Caco-2 (cell line): Measurements from ENCODE around the gene SH3RF2. TPM values are rescaled to one million over a fixed set of nuclear protein-coding genes. Genes with fewer than 3 reads are reported as not detected.

Experiments
- BruUV-seq: library from RNA; stranded (reverse); fragments of 400-500 nt; replicated peaks from 2 replicates; lab custom pipeline; 2021; lab: Mats Ljungman, UMichigan
- CTCF ChIA-PET: fragments of 300-600 bp; sonication (Branson Sonifier 250); formaldehyde crosslinking; loops from one replicate; lab custom pipeline; 2022; ENCODE audit warnings: antibody characterized with exemption; lab: Charles Lee
- POLR2A ChIA-PET: fragments of 300-600 bp; sonication (Branson Sonifier 250); formaldehyde crosslinking; loops from one replicate; lab custom pipeline; 2022; ENCODE audit warnings: antibody characterized with exemption; lab: Charles Lee
- DNase-seq, 2 experiments: peaks; one replicate each; pipeline versions ENCODE4 v3.0.0 to v3.0.0-alpha.2; 2020 to 2022
- H3K27me3 ChIP-seq: replicated peaks from 2 replicates; pipeline ENCODE4 v1.6.0; 2011; ENCODE audit warnings: low read length; ENCODE audit not compliant: control insufficient read depth, insufficient read depth
- H3K36me3 ChIP-seq: 2 replicates; pipeline ENCODE4 v1.5.1; 2011; ENCODE audit warnings: low read length; ENCODE audit not compliant: control insufficient read depth, insufficient read depth
- H3K4me1 ChIP-seq: fragments of 250-450 bp; sonication (Bioruptor Pico); 2 replicates; pipeline ENCODE4 v1.5.1; 2020; ENCODE audit warnings: mild to moderate bottlenecking
- H3K4me3 ChIP-seq: 2 replicates; pipeline ENCODE4 v1.5.1; 2011; ENCODE audit warnings: low read depth, mild to moderate bottlenecking, control low read depth, low read length
- H3K9me3 ChIP-seq: fragments of 250-450 bp; sonication (Bioruptor Pico); 2 replicates; pipeline ENCODE4 v1.5.1; 2020; ENCODE audit warnings: mild to moderate bottlenecking, moderate library complexity
- H3K27ac Mint-ChIP-seq: one replicate; pipeline ENCODE4 v1.8.0; 2022; ENCODE audit warnings: mixed read lengths; ENCODE audit not compliant: unreplicated experiment
- H3K27me3 Mint-ChIP-seq: one replicate; pipeline ENCODE4 v1.8.0; 2022; ENCODE audit warnings: mixed read lengths; ENCODE audit not compliant: insufficient read depth, unreplicated experiment
- H3K36me3 Mint-ChIP-seq: one replicate; pipeline ENCODE4 v1.8.0; 2022; ENCODE audit warnings: mild to moderate bottlenecking, mixed read lengths; ENCODE audit not compliant: insufficient read depth, unreplicated experiment
- H3K4me1 Mint-ChIP-seq: one replicate; pipeline ENCODE4 v1.8.0; 2022; ENCODE audit warnings: low read depth, mixed read lengths; ENCODE audit not compliant: unreplicated experiment
- H3K4me3 Mint-ChIP-seq: one replicate; pipeline ENCODE4 v1.8.0; 2022; ENCODE audit warnings: mild to moderate bottlenecking, moderate library complexity, mixed read lengths; ENCODE audit not compliant: unreplicated experiment
- H3K9me3 Mint-ChIP-seq: one replicate; pipeline ENCODE4 v1.8.0; 2022; ENCODE audit warnings: mixed read lengths; ENCODE audit not compliant: unreplicated experiment
- intact Hi-C: fragments of 100-400 bp; cut with micrococcal nuclease; formaldehyde crosslinking; loops from one replicate; pipeline ENCODE4 v1.10.0; 2022; ENCODE audit not compliant: unreplicated experiment
- total RNA-seq: library from RNA; stranded (reverse); gene quantifications from 2 replicates; pipeline ENCODE4 v1.2.3, GENCODE V29; 2022
- TF ChIP-seq, protein P1 (sequence below), 2 experiments: fragments of 200-600 bp in 1 of 2; IDR thresholded peaks; 1 replicate in 1 of 2; 2 replicates in 1 of 2; pipeline versions ENCODE4 v1.5.1 to v1.8.0; 2011 to 2022; ENCODE audit warnings: antibody characterized with exemption in 1 of 2, control low read depth in 1 of 2, inconsistent platforms in 1 of 2, low read depth in 1 of 2, low read length in 1 of 2, mild to moderate bottlenecking in 1 of 2, moderate library complexity in 1 of 2; ENCODE audit not compliant: insufficient read depth in 1 of 2, severe bottlenecking in 1 of 2, unreplicated experiment in 1 of 2

The SH3RF2 gene
- total RNA-seq, 1 experiment from 2014 or later: 49.4 TPM

DNA sequence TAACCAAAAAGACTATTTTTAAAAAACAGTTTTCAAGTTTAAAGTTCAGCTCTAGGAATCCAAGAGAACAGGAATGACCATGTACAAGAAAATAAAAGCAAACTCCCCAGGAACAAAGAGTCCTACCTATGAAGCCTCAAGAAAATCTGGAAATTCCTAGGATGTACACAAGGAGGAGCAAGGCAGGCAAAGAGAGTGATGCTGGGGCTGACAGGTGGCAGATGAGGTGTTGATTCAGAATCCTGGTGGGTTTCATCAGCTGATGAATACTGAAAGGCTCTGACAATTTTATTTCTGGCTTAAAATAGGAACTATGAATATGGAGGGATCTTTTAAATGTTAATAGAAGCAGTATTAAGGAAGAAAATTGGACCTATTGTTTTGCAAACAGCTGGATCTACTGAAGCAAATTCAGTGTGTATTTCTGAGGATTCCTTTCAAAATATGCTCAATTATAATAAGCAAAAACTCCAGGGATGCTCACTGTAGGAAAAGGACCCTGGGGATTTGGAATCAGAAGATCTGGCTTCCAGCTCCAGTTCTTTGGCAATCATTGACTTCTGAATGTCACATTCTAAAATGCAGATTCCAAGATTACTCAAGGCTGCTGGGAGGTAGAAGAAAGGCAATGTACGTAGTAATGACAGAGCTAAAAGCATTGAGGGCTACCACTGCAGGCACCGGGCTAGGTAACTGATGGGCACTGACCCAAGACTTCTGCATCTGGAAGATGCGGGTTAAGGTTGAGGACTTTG is 28.0 kb upstream of the SH3RF2 start:
- no TSS peak for BruUV-seq
- POLR2A ChIA-PET: no interaction called here
- H3K4me1 ChIP-seq: peaks cover 14% of the 10 kb centered on the region; the same call in 1 of the 2 replicates
- Mint-ChIP-seq H3K27me3 (no peaks in the 10 kb centered on the region), H3K4me1 (peaks cover 29% of the 10 kb centered on the region), H3K36me3 (no peaks in the 10 kb centered on the region), H3K4me3 (no peak overlapping the region), H3K9me3 (no peaks in the 10 kb centered on the region), H3K27ac (peak overlapping the region; percentile 18)
- no peaks in the 10 kb centered on the region for H3K36me3 ChIP-seq
- no peak overlapping the region for H3K4me3 ChIP-seq
- intact Hi-C loops: loop anchor here (1.0 to 10.0 kb wide), 5 partner anchors 28 to 216 kb away; partner anchors contain the start of gene SH3RF2
- no peaks in the 10 kb centered on the region for H3K27me3 ChIP-seq
- peak in 1 of 2 experiments; percentile 52 for DNase-seq
- CTCF ChIA-PET: interaction anchor here (1.1 to 1.8 kb wide), 4 partner anchors 10 to 81 kb away, joined by 3 to 5 read pairs (median 4); no protein-coding TSS in a partner anchor
- no peaks in the 10 kb centered on the region for H3K9me3 ChIP-seq
- TF ChIP-seq, protein P1, sequence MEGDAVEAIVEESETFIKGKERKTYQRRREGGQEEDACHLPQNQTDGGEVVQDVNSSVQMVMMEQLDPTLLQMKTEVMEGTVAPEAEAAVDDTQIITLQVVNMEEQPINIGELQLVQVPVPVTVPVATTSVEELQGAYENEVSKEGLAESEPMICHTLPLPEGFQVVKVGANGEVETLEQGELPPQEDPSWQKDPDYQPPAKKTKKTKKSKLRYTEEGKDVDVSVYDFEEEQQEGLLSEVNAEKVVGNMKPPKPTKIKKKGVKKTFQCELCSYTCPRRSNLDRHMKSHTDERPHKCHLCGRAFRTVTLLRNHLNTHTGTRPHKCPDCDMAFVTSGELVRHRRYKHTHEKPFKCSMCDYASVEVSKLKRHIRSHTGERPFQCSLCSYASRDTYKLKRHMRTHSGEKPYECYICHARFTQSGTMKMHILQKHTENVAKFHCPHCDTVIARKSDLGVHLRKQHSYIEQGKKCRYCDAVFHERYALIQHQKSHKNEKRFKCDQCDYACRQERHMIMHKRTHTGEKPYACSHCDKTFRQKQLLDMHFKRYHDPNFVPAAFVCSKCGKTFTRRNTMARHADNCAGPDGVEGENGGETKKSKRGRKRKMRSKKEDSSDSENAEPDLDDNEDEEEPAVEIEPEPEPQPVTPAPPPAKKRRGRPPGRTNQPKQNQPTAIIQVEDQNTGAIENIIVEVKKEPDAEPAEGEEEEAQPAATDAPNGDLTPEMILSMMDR (IDR thresholded peaks at IDR 0.05; ENCODE audit: insufficient read depth in 1 of 2, low read depth in 1 of 2, low read length in 1 of 2, severe bottlenecking in 1 of 2, unreplicated experiment in 1 of 2): peak; percentile 43 to 69

DNA sequence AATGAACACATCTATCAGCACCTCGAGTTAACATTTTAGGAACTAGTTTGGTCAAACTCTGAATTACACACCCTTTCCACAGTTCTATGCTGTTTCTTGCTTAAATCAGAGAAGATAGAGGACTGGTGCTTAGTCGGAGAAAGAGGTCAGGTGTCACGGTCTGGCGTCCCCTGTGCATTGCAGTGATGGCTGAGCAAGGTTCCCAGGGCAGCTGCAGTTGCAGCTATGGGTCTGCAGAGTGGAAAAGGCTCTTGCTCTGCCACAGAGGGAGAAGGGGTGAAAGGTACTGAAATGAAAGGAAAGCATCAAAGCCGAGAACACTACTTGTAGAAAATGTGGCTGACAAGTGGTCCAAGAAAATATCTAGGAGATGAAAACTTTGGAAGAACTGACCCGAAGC is 25.2 kb upstream of the SH3RF2 start:
- Mint-ChIP-seq H3K27me3 (no peaks in the 10 kb centered on the region), H3K4me3 (no peak overlapping the region), H3K4me1 (peaks cover 27% of the 10 kb centered on the region), H3K9me3 (no peaks in the 10 kb centered on the region), H3K27ac (no peak overlapping the region), H3K36me3 (no peaks in the 10 kb centered on the region)
- no peak overlapping the region for H3K4me3 ChIP-seq
- POLR2A ChIA-PET: no interaction called here
- no TSS peak for BruUV-seq
- no peak for DNase-seq
- TF ChIP-seq, protein P1 (IDR thresholded peaks at IDR 0.05; ENCODE audit: insufficient read depth in 1 of 2, low read depth in 1 of 2, low read length in 1 of 2, severe bottlenecking in 1 of 2, unreplicated experiment in 1 of 2): no peak
- no peaks in the 10 kb centered on the region for H3K9me3 ChIP-seq
- H3K27me3 ChIP-seq: no peaks in the 10 kb centered on the region
- CTCF ChIA-PET: no interaction called here
- intact Hi-C loops: no loop called here
- H3K4me1 ChIP-seq: no peaks in the 10 kb centered on the region
- no peaks in the 10 kb centered on the region for H3K36me3 ChIP-seq

DNA sequence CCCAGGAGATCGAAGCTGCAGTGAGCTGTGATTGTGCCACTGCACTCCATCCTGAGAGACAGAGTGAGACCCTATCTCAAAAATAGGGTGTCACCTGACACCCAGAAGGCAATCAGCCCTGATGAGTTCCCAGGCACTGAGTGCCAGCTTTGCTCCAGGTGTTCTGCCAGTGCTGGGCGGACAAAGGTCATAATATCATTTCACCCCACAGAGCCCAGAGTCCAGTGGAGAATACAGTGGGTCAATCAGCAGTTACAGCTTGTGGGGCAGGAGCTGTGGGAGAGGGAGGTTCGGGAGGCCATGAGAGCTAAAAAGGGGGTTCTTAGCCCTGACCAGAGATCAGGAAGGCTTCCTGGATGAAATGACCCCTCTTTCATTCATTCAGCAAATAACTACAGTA is 24.4 kb upstream of the SH3RF2 start:
- Mint-ChIP-seq H3K4me1 (peaks cover 20% of the 10 kb centered on the region), H3K9me3 (no peaks in the 10 kb centered on the region), H3K27me3 (no peaks in the 10 kb centered on the region), H3K36me3 (no peaks in the 10 kb centered on the region), H3K4me3 (no peak overlapping the region), H3K27ac (no peak overlapping the region)
- H3K27me3 ChIP-seq: no peaks in the 10 kb centered on the region
- ChIA-PET CTCF (no interaction called here), POLR2A (no interaction called here)
- no TSS peak for BruUV-seq
- no peaks in the 10 kb centered on the region for H3K9me3 ChIP-seq
- TF ChIP-seq, protein P1 (IDR thresholded peaks at IDR 0.05; ENCODE audit: insufficient read depth in 1 of 2, low read depth in 1 of 2, low read length in 1 of 2, severe bottlenecking in 1 of 2, unreplicated experiment in 1 of 2): no peak
- no peaks in the 10 kb centered on the region for H3K36me3 ChIP-seq
- DNase-seq: no peak
- intact Hi-C loops: no loop called here
- no peak overlapping the region for H3K4me3 ChIP-seq
- no peaks in the 10 kb centered on the region for H3K4me1 ChIP-seq
